Measurements from ENCODE around the gene KIF26B.

The KIF26B gene

DNA sequence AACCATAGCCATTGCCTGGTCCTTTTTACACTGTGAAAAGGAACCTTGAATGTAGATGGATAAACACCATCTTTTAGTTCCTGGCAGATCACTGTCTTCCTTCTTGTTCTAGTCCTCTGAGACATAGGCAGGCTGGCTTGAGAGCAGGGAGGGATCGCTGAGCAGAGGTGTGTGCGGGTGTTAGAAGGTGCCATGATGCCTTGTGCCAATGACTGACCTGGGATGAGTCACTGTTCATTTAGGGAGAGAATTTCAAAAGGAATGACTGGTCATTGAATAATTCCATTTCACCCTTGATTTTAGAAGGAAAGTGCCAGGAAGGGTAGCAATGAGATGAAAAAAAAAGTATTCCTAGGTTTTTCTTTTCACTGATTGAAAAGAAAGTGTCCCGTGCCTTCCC, 383.9 kb downstream of the KIF26B start:
- DNase-seq, result no peak

GRCh38 chr1:245541369-245541768, 386.6 kb downstream of the KIF26B start:
- DNase-seq, result no peak

DNA sequence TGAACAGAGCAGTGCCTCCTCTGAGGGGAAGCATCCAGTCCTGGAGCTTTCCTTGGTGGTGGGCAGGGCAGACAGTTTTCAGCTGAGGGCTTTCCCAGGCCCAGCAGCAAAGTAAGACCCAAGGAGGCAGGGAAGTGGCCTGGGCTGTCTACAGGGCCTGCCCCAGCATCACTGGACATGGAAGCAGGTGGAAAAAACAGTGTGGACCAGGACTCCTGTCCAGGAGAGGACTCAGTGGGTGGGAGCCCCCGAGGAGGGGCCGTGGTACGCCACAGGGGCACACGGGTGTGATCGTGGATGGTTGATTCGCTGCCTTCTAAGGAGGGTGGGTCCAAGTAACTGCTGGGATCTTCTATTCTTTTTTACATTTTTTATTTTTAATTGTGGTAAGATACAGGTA, 387.6 kb downstream of the KIF26B start:
- no peak for DNase-seq

DNA sequence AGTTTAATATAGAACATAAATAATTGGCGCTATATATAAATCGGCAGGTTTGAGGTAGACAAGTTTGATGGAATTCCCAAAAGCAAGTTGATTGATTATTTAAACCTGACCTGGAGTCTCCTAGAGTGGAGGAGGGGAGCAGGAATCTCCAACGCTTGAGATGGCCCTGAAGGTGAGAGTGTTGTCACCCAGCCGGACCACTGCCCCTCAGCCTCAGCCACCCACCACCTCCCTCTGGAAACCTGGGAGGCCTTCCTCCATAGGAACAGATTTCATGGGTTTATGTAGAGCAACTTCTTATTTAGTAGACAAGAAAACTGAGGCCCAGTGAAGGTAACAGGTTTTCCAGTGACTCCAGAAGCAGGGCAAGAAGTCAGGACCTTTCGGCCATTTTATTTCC, 389.5 kb downstream of the KIF26B start:
- no peak for DNase-seq

DNA sequence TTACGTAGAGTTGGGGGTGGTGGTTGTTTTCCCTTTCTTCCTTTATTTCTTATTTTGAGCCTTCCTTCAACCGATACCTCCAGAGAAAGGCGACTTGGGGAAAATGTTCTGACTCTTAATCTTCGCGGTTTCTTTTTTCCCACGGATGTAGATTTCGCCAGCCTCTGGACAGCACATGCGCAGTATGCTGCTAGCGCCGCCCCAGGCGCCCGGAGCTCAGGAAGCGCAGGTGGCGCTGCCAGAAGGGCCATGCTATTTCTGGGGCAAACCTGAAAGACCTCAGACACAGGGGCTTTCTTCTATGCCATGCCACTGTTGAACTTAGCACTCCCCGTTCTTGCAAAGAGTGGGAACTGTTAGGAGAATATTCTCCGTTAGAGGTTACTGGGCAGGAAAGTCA, 392.1 kb downstream of the KIF26B start:
- no peak for DNase-seq

GRCh38 chr1:245549996-245550719, 395.4 kb downstream of the KIF26B start:
- DNase-seq, result no peak

DNA sequence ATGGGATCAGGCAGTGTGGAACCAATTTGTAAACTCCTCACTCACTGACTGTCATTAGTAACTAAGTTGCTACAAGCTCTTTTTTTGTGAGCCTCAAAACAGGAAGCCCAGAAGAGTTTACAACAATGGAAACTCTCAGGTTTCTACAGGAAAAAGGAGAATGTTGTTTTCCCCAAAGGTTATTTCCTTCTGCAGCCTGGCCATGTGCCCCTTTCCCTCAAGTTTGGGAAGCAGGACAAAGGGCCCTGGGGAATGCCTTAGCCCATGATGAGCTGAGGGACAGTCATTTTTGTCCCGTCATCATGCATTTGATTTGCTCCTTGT, 395.9 kb downstream of the KIF26B start:
- DNase-seq, result no peak

DNA sequence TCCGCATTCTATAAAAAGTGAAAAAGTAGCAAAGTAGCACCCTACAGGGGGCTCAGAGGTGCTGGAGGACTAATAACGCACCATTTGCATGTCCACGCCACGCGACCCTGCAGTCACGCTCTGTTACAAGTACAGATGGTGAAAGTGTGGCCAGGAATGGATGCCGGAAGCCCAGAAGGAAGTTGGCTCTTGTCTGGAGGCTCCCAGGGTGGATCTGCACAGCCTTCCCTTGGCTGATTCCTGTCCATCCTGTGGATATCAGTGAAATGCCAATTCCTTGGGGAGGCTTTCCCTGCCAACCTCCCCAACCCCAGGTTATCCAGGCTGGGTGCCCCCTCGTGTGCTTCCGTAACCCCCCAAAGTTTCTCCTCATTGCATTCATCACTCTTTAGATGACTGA, 396.8 kb downstream of the KIF26B start:
- DNase-seq, result no peak

DNA sequence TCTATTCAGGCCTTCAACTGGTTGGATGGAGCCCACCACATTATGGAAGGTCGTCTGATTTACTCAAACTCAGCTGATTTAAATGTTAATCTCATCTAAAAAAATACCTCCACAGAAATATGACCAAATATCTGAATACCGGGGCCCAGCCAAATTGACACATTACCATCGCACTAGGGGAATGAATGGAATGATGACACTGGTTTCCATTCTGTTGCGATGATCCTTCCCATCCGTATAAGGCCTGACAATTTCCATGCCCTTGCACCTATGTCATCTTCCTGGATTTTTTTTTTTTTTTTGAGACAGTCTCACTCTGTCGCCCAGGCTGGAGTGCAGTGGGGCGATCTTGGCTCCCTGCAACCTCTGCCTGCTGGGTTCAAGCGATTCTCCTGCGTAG, 397.5 kb downstream of the KIF26B start:
- DNase-seq, result no peak

DNA sequence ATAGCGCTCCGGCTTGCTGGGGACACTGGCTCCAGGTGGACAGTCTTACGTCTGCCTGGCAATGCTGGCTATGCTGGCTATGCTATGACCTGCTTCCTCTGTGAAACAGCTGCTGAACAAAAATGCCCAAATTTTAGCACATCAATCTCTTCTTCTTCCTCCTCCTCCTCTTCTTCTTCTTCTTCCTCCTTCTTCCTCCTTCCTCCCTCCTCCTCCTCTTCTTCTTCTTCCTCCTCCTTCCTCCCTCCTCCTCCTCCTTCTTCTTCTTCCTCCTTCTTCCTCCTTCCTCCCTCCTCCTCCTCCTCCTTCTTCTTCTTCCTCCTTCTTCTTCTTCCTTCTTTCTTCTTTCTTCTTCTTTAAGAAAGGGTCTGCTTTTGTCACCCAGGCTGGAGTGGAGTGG, 401.3 kb downstream of the KIF26B start:
- DNase-seq, result no peak

DNA sequence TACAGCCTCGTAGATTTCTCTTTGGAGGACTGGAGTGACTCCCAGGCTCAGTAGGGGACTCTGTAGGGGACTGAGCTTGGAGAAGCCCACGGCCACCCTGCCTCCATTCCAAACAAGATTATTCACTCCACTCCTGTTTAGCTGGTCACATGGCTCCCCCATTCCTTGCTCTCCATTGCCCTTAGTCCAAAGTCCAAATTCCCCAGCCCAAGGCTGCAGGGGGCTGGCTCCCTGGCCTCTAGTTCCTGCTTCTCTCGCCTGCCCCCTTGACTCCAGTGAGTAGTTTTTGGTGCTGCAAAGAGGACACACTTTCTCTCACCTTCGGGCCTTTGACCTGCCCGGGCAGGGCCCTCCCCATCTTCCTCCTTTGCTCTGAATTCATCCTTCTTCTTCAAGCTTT, 403.3 kb downstream of the KIF26B start:
- DNase-seq, result no peak

- DNase-seq, result no peak
Observed at GRCh38 chr1:245560316-245560859, 405.6 kb downstream of the KIF26B start.

- no peak for DNase-seq
Observed at GRCh38 chr1:245561665-245562234, 407.0 kb downstream of the KIF26B start.

DNA sequence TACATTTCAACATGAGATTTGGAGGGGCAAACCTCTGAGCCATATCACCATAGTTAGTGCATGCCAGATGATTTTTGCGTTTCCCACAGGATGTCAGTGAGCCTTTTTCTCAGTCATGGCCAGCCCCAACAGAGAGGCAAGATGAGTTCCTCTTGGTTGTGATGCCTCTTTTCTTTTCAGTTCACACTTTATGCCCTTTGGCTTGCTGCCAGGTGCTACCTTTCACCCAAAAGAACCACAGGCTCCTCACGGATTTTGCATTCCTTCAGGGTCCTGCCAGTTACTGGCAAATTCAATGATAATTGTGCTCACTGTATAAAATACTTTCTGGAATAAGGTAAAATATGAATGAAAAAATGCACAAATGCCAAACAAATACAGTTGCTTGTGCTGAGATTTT, 411.3 kb downstream of the KIF26B start:
- DNase-seq, result no peak

GRCh38 chr1:245566952-245567351, 412.2 kb downstream of the KIF26B start:
- no peak for DNase-seq

DNA sequence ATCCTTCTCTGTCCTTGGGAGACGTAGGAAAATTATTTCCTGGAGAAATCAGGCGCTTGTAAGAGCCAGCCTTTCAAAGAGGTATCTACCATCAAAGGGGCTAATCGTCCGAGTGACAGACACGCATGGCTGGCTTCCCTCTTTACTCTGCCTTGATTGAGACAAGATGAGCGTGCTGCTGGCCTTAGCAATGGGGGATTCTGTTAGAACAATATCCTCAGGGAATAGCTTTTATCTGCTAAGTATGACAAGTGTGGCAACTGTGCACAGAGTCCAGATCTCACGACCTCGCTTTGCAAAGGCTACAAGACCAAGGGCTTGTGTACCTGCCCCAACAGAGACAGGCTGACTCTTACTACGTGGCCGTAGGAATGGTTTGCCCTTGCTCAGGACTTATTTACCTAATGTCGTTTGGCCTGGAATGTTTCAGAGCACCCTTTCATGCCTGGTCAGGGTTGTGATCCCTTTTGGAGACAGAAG, 417.1 kb downstream of the KIF26B start:
- no peak for DNase-seq

- DNase-seq, result no peak
Observed at GRCh38 chr1:245572709-245573108, 417.9 kb downstream of the KIF26B start.

DNA sequence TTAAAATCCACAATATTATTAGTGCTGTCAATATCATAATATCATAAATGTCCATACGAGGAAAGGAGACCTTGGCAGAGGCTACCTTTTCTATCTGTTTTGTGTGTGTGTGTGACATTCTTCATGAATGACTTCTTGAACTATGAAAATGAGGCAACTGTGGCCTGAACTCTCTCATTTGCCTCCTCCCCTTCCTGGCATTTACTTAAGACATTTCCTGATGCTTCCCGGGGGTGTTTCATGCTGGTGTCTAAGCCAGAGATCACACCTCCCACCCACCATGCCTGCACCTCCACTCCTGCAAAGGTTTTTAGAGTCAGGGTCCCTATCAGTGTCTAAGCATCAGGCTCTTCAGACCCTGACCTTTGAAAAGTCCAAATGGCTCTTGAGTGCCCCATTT, 420.9 kb downstream of the KIF26B start:
- no peak for DNase-seq

- DNase-seq, result no peak
Observed at GRCh38 chr1:245576323-245576722, 421.5 kb downstream of the KIF26B start.

- DNase-seq, result no peak
Observed at GRCh38 chr1:245577191-245578157, 422.7 kb downstream of the KIF26B start.

DNA sequence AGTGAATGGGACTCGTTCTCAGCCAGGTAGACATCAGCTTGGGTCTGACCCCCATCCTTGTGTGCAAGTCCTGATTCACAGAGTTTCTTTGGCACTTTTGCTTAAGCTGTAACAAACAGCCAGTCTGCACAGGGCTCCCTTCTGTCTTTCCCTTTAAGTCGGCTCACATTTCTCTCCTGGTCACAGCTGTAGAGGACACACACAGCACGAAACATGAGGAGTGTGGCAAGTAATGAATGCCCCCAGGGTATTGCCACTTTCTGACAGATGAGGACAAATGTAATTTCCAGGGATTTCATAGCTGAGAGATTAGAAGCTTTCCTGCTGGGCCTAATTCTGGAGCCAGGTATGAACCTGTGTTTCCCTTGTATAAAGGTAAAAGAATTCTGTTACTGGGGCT, 423.5 kb downstream of the KIF26B start:
- no peak for DNase-seq

- no peak for DNase-seq
Observed at GRCh38 chr1:245578771-245579170, 424.0 kb downstream of the KIF26B start.

DNA sequence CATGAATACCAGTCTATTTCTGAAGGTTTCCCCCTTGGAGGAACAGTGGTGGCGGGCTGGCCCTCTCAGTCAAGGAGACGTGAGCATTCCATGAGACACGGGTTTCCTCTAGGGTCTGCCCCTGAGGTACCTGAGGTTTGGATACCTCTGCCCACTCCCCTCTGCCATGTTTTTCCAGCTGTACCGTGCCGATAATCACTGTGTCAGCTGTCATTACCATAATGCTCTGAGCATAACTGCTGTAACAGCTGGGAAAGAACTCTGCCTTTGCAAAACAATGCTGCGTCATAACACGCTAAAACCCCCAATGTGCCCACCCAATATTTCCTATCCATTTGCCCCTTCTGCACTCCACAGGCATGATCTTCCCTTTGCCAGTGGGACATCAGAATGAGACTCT, 425.1 kb downstream of the KIF26B start:
- DNase-seq, result no peak

DNA sequence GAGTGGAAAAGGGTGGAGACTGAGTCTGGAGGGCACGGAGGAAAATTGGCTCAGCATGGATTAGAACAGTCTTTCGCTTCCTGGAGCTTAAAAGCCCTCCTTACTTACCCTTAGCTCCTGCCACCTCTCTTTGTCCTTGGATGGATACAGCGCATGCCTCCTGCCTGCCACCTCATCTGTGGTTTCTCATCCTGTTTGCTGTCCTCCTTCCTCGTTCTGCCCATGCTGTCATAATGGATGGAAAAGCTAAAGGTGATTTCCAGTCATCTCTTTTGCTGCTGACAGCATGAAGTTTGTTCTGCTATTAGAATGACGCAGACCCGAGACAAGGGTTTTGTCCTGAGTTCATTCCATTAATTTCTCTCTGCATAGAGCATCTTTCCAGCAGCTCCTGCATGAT, 425.9 kb downstream of the KIF26B start:
- no peak for DNase-seq
